HG02798 (cell line): ENCODE measurements around the gene PHC2.

Source experiments
- ATAC-seq: cut with Tn5 transposase; IDR thresholded peaks from one replicate; pipeline ENCODE4 v1.9.1; 2021; ENCODE audit warnings: mild to moderate bottlenecking; ENCODE audit not compliant: unreplicated experiment, poor library complexity

The PHC2 gene

DNA sequence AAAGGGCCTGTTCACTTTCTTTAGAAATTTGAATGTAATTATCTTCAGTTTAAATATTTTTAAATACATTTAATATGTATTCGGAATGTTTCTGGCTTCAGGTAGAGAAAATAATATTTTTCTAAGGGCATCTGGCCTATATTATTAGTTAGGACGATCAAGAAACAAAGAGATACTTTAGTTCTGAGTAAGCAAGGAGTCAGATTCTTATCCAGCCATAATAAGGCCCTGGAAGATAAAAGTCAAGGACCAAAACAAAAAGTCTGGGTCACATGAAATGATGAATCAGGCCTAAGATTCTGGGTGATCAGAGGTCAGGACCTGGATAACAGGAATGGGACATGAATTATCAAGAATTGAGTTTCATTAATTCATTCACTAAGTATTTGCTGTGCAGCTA, 6.3 kb downstream of the PHC2 start:
- no peak for ATAC-seq

DNA sequence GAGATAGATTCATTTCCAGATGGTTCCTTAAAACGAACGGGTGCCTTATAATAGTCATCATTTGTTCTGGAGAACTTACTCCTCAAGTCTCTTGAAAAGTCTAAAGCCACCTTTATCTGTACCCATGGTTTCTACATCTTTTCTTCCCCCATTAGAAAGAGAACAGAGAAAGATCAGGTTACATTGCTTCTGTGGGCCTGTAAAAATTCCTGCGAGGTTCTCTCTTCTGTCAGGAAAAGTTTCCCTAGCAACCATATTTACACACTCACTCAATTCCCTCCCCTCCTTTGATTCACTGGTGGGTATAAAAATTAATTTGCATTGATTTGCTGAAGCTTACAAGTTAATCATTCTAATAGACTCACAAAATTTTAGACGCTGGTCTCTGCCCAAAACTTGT, 6.7 kb downstream of the PHC2 start:
- ATAC-seq, result no peak

DNA sequence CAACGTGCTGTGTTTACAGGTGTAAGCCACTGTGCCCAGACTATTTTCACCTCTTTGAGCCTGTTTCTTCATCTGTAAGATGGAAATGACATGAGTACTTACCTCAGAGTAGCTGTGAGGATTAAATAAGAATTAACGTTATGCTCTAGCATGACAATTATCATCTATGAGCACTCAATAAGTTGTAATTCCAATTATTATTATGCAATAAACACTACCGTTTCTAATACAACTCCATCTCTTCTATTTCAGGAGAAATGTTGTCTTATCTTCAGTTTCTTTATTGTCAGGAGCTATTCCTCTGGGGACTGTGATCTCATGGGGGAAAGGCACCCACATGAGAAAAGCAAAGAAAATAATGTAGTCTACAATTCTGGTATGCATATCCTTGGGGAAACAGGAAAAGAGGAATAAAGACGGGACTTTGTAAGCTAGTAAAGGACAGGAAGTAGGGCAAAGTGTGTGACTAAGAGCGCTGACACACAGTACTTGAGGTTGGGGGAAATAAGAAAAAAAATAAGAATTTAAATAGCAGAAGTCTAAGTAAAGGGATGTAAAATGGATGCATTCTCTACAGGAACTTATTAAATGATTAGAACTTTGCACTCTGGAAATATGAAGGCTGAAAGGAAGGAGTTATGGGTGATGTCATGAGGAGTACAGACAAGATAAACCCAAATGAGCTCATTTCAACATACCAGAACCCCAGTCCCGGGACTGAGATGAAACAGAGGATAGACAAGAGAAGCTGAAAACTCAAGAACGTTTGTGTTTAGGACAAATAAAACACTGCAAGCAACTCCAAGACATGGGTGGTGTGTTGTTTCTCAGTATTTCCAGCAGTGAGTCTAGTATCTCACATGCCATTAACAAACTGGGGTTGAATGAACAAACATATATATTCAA, 9.8 kb downstream of the PHC2 start:
- no peak for ATAC-seq

DNA sequence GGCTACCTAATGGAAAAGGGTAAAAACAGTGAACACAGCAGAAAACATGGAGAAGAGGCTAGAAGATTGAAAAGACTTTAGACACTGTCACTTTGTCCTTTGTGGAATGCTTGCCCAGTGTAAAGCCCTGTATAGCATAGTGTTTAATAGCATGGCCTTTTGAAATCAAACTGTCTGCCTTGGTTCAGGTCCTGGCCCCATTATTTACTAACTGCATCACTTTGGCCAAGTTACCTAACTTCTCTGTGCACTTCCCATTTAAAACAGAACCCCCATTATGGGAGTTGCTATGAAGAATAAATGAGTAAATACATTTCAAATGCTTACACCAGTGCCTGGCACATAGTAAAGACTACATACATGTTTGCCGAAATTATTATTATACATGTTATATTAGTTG, 12.1 kb downstream of the PHC2 start:
- ATAC-seq, result no peak

DNA sequence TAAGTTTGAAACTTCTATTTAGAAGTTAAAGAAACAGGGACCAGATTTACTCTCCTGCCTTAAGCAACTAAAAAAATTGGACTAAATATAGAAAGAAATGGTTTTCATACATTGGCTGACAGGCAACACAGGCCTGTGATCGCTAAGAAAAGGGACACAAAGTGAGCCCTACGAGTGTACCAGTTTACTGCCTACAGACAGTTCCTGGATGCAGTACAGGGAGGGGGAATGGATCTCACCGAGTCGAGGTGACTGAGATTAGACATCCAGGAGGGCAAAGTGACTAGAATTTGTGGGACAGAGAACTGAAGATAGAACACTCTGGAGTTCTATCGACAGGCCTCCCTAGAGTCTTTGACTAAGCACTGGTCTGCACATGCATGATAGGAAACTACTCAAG, 16.0 kb downstream of the PHC2 start:
- no peak for ATAC-seq

DNA sequence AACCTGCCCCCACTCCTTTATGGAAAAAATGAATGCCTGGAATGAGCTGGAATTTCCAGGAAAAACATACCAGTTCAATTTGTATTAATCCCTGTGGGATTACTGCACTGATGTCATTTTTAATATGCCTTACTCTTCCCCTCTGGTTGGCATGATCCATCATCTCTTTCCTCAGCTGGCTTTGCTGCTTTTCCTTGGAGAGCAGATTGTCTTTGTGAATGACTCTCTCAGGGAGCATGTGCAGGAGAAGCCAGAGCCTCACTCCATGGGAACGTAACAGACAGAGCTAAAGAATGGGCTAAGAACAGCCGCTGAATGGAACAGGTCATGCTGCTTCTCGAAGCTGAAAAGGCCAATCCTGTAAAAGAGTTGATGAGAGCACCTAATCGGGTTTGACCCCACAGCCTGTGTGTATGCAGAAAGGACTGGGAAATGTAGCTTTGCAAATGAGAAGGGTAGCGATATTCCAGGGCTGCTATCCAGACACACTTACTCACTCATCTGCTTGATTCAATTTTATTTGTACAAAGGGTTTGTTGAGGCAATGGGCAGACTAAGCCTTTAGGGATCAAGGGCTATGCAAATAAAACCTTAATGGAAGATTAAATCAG, 20.7 kb downstream of the PHC2 start:
- no peak for ATAC-seq

DNA sequence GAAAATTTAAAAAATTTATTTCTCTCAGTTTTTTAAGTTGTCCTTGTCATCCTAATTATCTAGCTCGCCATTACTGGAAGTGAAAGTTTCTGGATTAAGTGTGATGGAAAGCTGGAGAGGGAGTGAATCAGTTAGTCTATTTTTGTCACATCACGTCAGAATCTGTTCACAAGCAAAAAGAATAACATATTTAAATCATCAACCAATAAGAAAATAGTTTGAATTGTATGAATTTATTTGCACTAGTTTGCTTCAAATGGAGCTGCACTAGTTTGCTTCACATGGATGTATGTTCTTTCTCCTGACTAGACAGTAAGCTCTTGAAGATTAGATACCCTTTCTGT, 22.8 kb downstream of the PHC2 start:
- ATAC-seq, result no peak

DNA sequence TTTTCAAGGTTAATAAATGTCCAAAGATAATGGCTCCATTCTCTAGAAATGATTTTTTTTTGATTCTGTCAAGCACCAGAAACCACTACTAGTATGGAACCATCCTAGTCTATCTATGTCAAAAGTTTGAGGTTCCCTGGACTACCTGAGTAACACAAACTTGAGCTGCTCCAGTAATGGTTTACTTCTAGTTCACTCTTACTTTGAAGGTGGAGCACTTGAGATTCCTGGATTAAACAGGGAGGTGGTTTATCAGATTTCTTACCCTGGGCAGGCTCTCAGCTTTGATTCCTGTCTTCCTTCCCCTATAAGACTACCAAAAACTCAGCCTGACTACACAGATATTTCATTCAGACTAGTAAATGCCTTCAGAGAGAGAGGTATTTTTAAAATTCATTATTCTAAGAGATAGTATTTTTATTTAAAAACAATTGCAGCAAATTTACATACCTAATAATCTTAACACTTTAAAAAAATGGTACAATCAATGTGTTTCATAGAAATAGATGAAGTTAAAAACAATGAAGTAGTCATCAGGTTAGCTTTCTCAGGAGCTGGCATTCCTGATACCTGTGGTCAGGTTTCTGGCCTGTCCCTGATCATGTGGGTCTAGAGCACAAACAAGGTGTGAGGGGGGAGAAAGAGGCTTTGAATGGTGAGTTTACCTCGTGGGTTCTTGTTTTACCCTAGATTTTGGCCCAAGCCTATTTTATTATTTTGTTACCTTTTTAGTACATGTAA, 23.4 kb downstream of the PHC2 start:
- ATAC-seq, result no peak

DNA sequence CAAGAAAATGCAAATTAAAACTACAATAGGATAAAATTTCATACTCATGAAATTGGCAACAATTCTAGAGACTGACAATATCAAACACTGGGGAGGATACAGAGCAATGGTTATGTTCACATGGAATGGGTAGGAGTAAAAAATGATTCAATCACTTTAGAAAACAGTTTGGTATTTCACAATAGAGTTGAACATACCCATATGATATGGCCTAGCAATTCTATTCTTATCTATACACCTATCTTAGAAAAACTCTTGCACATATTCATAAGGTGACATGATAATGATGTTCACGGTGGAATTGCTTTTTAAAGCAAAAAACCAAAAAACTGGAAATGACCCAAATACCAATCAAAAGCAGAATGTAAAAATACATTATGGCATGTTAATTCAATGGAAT, 28.7 kb downstream of the PHC2 start:
- no peak for ATAC-seq

DNA sequence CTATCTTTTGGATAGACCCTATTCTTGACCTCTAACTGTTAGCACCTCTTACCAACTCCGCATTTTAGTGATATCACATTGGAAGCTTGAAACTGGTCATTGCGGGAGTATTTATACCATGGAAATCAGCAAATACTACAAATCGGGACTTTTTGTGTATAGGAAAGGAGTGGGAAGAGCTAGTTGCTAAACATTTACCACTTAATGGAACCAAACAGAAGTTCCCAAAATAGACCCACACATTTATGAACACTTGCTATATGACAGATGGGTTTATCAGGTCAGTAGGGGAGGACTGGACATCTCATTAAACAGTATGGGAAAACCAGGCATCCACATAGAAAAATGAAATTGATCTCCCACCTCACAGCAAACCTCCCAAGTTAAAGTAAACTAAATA, 29.4 kb downstream of the PHC2 start:
- no peak for ATAC-seq

DNA sequence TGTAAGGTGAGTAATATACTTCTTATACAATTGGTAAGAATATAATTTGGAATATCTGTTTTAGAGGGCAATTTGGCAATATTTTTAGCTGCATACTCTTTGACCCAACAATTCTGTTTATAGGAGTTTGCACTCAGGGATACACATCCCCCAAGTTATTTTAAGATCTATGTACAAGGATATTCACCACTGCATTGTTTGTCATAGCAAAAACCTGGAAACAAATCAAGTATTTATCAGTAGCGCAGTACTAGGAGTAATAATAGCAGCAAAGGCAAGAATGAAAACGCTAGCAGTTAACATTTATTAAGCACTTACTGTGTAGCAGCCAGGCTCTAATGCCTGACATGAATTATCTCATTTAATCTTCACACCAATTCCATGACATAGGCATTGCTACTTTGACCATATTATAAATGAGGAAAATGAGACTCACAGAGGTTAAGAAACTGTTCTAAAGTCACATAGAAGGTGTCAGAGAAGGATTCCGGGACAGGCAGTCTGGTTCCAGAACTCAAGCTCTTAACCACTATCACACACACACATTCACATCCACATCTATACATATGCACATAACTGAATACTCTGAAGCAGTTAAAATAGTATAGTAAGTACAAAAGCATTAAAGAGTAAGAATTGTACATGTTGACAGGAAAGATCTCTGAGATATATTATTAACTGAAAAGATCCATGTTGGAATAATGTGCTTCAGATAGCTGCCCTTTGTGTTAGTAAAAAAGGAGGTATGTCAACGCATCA, 30.6 kb downstream of the PHC2 start:
- ATAC-seq, result no peak

DNA sequence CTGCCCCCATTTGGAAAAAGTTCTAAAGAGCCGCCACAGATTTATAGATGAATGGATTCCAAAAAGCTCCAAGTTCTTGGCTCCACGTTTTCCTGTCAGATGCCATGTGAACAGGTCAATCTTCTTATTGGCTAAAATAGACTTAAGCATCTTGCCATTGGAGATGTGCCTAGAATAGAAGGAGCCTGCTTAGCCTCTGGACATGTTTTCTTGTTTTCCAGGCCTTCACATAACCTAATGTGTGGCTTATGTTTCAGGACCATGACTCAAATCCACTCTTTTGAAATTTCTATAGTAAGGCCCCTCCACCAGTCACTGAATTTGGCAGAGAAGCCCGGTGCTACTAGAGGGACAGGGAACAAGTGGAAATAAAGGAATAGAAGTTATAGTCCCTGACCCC, 31.5 kb downstream of the PHC2 start:
- ATAC-seq, result no peak

DNA sequence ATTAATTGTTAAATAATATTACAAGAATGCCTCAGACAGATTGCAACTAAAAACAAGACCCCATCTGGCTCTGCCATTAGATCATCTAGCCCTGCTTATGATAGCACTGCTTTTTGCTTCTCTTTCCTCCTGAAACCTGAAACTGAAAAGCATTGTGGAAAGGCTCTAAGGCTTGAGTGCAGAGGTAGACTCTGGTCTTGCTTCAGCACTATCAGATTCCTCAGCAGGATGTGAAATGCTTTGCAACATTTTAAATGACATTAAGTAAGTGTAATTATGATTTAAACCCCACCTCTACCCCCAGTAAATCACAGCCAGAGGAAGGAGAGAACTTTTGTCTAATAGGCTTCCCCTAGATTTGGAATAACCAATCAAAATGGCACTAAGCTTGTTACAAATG, 32.9 kb downstream of the PHC2 start:
- ATAC-seq, result no peak

DNA sequence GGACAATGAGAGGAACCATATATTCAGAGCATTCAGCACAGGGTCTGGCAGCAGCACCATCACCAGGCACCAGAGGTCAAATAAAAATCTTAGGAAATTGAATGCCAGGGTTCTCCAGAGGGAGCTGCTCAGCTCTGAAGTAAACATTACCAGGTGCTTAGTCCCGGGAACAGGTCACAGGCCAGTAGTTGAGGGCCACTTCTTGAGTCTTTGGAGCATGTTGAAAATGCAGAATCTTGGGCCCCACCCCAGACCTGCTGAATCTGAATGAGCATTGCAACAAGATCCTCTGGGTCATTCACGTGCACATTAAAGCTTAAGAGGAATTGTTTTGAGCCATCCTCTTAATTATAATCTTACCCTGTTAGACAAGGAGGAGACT, 33.8 kb downstream of the PHC2 start:
- ATAC-seq, result no peak

DNA sequence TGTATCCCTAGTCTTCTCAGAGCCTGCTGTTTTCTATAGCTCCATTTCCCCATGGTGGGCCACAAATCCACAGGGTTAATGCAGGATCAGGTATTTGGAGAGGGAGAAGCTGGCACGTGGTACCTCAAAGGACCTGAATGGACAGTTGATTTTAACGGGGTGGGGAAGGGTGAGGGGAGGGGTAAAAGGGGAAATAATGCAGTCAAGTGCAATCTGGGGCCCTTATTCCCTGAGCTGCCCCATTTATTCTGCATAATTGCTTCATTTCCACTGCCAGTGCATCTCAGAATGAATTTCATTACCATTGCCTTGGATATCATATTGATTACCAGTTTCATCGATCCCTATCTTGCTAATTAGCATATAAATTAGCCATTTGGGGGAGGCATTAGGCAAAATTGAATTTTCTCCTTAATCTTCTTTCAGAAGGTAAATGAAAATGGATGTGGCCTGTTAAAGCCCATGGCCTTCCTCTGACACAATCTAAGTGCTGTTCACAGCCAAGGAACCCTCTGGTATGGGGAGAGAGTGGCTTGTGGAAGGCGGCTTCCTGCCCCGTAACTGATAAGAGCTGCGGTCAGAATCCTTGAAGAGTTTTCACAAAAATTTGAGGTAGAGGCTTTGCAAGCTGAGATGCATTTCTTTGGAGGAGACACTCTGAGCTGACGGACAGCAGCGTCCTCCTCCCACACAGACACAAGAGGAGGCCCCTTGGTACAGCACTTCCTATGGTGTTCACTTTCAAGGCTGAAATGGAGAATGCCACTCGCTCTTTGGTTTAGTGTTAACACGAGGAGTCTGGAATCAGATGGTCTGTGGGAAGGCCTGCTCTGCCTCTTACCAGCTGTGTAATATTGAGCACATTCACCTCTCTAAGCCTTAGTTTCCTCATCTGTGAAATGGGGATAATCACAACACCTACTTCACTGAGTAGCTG, 34.4 kb downstream of the PHC2 start:
- no peak for ATAC-seq

DNA sequence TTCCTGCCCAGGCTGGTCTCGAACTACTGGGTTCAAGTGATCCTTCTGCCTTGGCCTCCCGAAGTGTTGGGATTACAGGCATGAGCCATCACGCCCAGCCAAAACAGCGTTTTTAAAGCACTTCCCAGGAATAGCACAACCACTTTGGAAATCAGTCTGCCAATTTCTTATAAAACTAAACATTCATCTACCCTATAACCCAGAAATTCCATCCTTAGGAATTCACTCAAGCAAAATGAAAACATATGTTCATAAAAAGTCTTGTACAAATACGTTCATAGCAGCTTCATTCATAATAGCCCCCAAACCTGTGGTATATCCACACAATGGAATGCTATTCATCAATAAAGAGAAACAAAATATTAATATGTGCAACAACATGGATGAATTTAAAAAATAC, 36.1 kb downstream of the PHC2 start:
- ATAC-seq, result no peak

DNA sequence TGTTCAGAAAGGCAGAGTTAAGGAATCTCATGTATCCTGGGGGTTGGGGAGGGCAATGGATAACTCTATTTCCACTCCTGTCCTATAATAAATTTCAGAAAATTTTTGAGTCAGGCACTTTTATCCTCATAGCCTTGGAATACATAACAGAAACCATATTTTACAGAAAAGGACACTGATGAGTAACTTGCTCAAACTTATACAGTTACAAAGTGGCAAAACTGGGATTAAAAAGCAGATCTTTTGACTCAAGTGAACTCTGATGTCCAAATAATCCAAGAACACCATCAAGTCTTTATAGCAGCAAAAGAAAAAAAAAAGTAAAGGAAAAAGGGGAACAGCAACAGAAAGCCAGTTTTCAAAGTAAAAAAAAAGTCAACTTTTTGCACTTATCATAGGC, 36.9 kb downstream of the PHC2 start:
- ATAC-seq, result no peak

DNA sequence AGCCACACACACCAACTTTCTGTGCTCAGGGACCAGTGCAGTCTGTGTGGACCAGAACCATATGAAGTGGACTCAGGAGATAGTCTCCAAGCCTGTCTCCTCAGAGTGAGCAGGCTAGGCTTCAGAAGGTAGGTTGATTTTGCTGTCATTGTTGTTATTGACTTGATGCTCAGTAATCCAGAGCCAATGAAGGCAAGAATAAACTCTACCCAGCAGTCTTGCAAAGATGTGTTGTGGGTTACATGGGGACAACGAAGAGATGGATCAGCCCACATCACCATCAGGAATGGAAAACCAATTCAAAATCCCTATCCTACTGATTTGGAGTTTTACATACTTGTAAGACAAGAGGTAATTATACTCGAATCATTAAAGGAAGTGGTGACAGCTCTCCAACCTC, 37.4 kb downstream of the PHC2 start:
- ATAC-seq, result no peak

DNA sequence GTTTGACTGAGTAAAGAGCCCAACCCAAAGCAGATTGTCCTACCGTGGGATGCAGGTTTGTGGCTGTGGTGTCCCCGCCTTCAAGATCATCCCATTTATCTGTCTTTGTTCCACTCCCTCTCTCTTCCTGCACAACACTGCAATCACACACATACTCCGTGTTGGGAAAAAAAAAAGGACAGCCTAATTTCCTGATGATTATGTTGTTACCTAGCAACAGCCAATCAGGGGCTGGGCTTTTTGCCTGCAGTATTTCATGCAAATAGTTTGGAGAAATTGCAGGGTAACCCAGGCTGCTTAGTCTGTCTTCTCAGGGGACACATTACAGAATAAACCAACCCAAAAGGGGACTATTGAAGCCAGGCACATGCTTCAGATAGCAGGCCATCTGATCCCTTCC, 38.3 kb downstream of the PHC2 start:
- no peak for ATAC-seq

DNA sequence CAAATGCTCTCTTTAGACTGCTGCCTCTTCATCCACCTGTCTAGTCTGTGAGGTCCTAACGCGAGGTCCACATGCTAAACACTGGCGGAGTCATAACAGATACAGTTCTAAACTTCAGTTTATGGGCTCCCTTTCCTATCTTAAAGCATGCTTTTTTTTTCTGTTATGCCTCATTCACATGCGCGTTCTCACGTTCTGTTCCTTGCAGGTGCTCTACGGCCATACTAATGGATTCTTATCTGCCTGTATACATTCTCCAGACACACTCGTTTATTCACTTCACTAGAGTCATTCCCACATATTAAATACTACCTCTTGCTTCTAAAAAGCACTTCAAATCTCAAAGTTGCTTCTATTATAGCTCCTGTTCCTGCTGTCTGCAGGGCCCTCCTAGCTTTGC, 38.7 kb downstream of the PHC2 start:
- no peak for ATAC-seq
